DMS 273 (cell line): ENCODE data around the gene ZSCAN5A.
"Not testable (repeated sequence)": the region's sequence is repeated elsewhere in the genome, so short reads cannot be mapped to it uniquely, and the experiment has no call there.

ENCODE experiments used
- DNase-seq: peaks from one replicate; lab custom pipeline; 2025; ENCODE audit not compliant: unreplicated experiment; lab: John Stamatoyannopoulos, UW

ZSCAN5A gene

DNA sequence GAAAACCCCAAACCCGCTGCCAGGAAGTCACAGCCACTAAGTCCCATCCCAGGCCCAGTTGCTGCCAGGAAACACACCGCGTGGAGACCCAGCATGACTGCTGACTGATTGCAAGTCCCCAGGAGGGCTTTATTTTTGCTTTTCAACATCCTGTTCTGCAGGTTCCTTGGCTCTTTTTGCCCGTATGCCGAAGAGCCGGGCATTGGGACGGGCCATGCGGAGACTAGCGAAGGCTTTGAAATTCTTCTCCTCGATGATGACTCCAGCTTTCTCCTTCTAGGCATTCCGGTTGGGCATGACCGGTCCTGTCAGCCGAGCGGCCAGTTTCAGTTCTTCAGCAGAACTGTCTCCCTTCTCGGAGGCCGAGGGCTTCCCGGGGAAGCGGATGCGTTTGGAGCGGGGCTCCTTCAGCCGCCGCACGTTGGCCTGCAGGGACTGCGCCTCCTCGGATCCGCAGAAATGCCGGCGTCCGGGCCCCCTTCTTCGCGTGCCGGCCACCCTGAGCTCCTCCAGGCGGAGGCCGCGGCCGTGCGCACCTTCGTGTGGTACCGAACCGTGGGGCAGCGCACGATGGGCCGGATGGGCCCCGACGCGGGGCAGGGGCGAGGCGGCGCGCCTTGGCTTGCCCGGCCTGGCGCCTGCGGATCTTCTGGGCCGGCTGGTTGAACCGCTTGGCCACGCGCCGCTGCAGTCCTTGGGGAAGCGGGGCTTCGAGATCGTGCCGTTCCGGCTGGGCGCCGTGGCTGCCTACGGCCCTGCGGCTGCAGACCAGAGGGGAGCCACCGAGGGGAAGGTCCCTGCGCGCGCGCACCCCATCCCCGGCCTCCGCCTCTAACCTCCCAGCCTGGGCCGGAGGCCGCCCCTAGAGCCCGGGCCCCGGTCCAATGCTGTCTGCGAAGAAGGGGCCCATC, 97.3 kb downstream of the ZSCAN5A start:
- DNase-seq: peak; percentile 67

DNA sequence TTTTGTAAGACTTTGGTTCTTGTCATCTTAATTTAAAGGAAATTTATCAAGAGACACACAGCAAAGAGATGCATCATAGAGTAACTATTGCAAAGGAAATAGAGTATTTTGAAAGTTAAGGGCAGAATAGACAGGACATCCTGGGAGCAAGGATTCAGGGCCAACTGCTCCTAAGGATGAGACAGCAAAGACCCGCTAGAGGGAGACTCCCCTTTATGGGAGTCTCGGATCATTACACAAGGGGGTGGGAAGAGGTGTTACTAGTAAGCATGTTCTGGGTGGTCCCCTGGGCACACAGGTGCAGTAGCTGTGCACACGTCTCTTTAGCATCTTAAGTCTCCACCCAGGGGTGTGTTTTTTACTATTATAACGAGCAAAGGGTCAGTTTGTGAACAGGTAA, 102.9 kb downstream of the ZSCAN5A start:
- DNase-seq: peak; percentile 10

DNA sequence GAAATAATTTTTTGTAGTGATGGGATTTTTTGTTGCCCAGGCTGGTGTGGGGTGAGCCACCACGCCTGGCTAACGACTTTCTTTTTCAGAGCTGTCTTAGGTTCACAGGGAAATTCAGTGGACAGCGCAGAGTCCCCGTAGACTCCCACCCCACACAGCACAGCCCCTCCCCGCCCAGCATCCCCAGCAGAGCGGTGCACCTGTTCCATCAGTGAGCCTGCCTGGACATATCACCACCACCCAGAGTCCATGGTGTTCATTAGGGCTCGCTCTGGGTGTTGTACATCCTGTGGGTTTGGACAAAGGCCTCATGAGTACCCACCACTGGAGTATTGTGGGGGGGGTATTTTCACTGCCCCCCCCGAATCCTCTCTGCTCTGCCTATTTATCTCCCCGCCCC, 104.6 kb downstream of the ZSCAN5A start:
- DNase-seq: not testable (repeated sequence)

DNA sequence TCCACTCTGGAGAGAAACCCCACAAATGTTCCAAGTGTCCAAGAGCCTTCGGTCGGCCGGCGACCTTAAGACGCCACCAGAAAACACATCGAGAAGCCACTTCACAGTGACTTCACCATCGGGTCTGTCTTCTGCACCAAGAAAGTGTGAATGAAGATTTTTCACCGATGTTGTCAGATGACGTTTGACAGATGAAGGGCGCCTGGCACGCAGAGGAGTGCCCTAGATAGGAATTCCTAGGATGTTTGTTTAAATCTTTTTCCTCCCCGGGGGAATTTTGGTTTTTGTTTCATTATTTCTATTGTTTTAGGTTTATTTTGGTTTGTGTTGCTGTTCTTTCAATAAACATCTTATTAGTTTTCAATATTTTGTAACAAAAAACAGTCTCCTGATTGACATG, 105.5 kb downstream of the ZSCAN5A start:
- no peak for DNase-seq

DNA sequence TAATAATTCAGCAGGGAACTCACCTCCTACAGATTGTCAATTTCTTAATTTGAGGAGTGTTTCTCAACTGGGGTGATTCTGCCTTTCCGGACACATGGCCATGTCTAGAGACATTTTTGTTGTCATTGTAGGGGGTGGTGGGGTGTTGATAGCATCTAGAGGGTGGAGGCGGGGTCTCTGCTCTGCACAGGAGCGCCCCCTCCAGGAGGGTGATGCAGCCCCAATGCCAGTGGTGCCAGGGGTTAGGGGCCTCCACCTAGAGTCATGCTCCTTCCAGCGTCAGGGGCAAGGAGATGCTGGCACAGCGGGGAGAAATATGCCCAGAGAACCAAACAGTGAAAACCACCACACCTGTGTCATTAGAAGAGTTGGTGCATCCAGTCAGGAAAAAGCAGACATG, 107.1 kb downstream of the ZSCAN5A start:
- DNase-seq: not testable (repeated sequence)

DNA sequence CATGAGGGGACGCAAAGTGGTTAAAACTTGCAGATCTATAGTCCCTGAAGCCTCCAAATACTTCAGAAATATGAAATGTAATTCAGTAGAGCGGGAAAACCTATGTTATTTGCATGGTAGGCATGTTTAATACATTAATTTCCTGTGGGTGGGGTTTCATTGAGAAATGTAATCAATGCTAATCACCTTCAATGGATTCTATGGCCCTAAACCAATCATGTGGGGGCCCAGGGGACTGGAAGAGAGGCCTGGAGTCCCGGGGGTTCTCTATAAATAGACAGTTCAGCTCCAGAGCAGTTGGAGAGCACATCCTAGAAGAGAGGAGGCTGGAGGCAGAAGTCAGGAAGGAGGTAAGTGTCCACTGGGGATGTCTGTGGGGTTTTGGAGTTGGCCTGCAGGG, 112.7 kb downstream of the ZSCAN5A start, which contains the start of gene ZSCAN5C:
TSS of gene ZSCAN5C (plus strand) at position 301 of the 400 bp plus-strand sequence. CDS start 3,641 bp downstream, outside the sequence.
- DNase-seq: no peak

DNA sequence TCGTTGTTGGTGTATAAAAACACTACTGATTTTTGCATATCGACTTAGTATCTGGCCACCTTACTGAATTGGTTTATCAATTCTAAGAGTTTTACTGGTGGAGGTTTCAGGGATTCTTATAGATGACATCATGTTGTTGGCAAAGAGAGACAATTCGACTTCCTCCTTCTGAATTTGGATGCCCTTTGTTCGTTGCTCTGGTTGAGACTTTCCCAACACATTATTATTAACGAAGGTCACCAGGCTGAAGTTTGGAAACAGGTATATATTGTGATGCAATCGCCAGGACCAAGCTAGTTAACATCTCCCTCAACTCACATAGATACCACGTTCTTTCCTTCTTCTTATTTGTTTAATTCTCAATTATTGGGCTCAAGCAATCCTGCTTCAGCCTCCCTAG, 115.0 kb downstream of the ZSCAN5A start:
- DNase-seq: no peak

DNA sequence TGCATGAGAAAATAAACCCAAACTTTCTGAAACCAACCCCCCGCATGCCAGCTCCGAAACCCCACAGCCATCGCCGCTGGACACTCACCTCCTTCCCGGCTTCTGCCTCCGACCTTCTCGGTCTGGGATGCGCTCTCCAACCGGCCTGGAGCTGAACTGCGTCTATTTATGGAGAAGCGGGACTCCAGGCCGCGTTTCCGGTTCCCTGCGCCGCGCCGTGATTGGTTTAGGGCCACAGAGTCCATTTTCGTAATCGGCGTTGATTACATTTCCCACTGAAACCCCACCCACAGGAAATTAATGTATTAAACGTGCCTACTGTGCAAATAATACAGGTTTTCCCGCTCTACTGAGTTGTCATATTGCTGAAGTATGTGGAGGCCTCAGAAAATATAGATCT, 117.0 kb downstream of the ZSCAN5A start, which contains the start of gene ZSCAN5B:
TSS of gene ZSCAN5B (minus strand) at position 138 of the 400 bp plus-strand sequence. CDS start 4,731 bp downstream, outside the sequence.
- DNase-seq: not testable (repeated sequence)

DNA sequence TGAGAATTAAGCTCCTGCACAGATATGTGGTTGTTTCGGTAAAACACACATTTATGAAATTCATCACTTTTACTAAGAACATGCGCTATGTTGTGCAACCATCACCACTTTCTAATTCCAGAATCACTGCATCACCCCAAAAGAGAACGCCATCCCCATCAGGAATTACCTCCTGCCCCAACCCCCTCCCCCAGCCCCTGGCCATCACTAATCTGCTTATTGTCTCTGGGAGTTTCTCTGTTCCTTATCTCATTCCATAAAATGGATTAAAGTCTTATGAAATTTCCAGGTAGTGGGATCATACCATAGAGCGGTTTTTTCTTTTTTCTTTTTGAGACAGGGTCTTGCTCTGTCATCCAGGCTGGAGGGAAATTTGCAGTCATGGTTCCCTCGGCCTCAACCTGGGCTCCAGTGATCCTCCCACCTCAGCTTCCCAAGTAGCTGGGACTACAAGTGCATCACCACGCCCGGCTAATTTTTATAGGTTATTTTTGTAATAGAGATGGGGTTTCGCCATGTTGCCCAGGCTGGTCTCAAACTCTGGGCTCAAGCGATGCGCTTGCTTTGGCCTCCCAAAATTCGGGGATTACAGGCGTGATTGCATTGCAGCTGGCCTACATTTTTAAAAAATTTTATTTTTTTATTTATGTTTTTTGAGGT, 120.5 kb downstream of the ZSCAN5A start:
- DNase-seq: no peak

DNA sequence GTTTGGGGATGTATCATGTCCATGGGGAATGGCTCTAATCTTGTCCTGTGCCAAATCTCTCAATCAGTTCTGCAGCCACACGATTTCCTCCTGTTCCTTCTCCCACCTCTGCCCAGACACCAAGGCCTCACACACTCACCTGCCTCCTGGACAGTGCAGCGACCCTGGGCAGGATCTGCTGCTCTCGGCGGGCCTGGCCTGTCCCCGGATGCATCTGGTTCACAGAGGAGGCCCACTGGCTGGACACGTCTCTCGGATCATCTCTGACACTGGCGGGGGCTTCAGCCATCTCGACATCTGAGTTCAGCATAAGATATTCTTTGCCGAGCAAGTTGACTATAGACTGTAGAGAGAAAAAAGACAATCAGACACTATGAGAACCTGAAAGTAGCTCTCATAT, 122.9 kb downstream of the ZSCAN5A start:
- DNase-seq: no peak

DNA sequence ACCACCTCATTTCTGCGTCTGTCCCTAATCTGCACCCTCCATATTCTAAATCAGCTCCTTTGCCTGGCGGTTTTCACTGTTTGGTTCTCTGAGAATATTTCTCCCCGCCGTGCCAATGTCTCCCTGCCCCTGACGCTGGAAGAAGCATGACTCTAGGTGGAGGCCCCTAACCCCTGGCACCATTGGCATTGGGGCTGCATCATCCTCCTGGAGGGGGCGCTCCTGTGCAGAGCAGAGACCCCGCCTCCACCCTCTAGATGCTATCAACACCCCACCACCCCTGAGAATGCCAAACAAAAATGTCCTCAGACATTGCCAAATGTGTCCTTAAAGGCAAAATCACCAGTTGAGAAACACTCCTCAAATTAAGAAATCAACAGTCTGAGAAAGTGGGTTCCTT, 123.5 kb downstream of the ZSCAN5A start:
- no peak for DNase-seq

DNA sequence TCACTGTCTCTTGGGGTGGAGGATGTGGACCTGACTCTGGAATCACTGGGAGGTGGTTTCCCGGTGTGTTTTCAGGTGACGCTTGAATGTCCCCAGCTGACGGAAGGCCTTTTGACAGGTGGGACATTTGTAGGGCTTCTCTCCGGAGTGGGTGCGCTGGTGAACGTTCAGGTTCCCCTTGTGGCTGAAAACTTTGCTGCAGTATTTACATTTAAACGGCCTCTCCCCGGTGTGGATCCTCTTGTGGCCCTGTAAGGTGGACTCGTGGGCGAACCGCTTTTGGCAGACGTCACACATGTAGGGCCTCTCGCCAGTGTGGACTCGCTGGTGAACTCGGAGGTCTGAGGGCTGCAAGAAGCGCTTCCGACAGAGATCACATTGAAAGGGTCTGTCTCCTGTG, 124.9 kb downstream of the ZSCAN5A start:
- DNase-seq: peak; percentile 18

DNA sequence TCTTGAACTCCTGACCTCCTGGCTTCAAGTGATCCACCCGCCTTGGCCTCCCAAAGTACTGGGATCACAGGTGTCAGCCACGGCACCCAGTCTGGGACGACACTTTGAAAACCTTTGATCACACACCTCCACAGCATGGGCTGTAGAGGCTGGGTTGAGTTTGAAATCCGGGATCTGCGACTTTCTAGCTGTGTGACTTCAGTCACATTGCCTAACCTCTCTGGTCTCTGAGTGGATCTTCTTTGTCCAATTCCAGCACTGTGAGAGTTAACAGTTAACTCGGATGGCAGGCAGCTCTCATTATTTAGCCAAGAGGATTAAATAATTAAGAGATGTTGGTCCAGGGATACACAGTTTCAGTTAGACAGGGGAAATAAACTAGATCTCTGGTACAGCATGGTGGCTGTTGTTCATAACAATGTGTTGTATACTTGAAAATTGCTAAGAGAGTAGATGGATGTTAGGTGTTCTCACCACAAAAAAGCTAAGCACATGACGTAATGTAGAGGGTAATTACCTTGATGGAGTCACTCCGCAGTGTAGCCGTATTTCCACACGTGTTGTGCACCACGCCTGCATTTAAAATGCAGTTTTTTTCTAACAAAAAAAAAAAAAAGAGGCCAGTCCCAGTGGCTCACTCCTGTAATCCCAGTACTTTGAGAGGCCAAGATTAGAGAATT, 136.9 kb downstream of the ZSCAN5A start:
- DNase-seq: no peak

DNA sequence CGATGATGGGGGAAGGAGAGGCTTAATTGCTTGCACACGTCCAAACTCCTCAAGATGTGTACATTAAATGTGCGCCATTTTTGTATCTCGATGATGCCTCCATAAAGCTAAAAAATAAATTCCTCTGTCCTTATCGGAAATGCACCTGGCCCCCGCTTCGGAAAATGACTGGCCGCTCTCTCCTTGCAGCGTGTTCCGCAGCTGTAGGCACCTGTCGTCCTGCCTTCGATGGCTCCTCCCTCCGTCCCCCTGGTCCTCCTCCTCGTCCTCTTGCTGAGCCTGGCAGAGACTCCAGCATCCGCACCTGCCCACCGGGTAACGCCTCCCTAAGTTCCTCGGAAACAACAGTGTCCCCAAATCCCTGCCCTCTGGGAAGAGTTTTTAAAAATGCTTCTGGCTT, 137.8 kb downstream of the ZSCAN5A start:
- DNase-seq: no peak

DNA sequence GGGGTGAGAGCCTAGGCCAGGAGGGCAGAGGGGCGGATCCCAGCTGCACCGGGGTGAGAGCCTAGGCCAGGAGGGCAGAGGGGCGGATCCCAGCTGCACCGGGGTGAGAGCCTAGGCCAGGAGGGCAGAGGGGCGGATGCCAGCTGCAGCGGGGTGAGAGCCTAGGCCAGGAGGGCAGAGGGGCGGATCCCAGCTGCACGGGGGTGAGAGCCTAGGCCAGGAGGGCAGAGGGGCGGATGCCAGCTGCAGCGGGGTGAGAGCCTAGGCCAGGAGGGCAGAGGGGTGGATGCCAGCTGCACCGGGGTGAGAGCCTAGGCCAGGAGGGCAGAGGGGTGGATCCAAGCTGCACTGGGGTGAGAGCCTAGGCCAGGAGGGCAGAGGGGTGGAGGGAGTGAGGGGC, 138.3 kb downstream of the ZSCAN5A start:
- DNase-seq: not testable (repeated sequence)

DNA sequence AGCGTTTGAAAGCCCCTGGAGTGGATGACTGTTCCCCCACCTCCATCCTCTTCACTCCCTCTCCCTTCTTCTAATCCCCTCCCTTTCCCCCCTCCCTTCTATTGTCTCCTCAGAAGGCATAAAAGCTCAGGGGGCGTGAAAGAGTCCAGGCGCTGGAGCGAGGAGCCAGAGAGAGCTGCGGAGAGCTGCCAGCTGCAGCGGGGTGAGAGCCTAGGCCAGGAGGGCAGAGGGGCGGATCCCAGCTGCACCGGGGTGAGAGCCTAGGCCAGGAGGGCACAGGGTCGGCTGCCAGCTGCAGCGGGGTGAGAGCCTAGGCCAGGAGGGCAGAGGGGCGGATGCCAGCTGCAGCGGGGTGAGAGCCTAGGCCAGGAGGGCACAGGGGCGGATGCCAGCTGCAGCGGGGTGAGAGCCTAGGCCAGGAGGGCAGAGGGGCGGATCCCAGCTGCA, 138.8 kb downstream of the ZSCAN5A start, which contains the start of gene GALP:
TSS of gene GALP (plus strand) at position 148 of the 447 bp plus-strand sequence. CDS start 1,101 bp downstream, outside the sequence.
- not testable (repeated sequence) for DNase-seq

DNA sequence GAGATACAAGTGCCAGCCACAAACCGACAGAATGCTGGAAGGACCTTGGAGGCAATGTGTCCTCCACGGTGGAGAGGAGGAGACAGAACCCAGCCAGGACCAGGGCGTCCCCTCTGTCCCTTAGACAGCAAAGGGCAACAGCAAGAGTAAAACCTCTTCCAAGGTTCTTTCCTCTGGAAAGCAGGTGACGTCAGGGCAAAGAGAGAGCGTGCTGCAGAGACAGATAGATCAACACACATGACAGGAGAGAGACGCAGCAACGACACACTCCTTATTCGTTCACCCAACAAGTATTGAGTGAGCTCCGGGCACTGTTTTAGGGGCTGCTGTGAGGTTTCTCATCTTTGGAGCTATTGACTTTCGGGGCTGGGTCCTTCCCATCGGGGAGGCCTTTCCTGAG, 140.1 kb downstream of the ZSCAN5A start:
- DNase-seq: peak; percentile 22

DNA sequence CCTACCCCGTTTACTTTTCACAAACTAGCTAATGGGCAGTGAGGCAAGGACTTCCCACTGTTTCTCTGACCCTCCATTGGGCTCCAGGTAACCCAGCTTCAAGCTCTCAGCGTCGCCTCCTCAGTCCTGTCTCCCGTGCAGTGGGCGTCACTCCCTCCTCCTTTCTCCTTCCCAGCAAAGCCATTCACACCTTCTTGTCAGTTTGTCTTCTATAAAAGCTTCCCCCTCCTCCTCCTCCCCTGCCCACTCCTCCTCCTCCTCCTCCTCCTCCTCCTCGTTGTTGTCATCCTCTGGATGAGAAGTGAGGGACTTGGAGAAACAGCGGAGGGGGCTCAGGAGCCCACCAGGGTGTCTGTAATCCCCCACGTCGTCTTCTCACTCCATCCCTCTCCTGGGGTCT, 140.6 kb downstream of the ZSCAN5A start:
- DNase-seq: no peak
